PFSK-1 (cell line): ENCODE measurements around the gene DAGLA. TPM values are rescaled to one million over a fixed set of nuclear protein-coding genes. Genes with fewer than 3 reads are reported as not detected.

Experiments
- FOXP2 ChIP-seq: optimal IDR thresholded peaks from 2 replicates; pipeline ENCODE3; 2011; ENCODE audit warnings: borderline replicate concordance, control low read depth, inconsistent platforms; ENCODE audit not compliant: insufficient read depth; ENCODE audit errors: extremely low read length, extremely low read depth
- POLR2AphosphoS5 ChIP-seq: IDR thresholded peaks from 2 replicates; pipeline ENCODE4 v1.6.1; 2012; ENCODE audit warnings: low read depth, mild to moderate bottlenecking, control low read depth, low read length, moderate library complexity
- SIN3A ChIP-seq: IDR thresholded peaks from 2 replicates; pipeline ENCODE4 v1.6.1; 2012; ENCODE audit warnings: mild to moderate bottlenecking, low read length, moderate library complexity, borderline replicate concordance; ENCODE audit not compliant: insufficient read depth
- TAF1 ChIP-seq: IDR thresholded peaks from 2 replicates; pipeline ENCODE4 v1.6.1; 2012; ENCODE audit warnings: low read length, control low read depth, borderline replicate concordance; ENCODE audit not compliant: insufficient read depth
- polyA plus RNA-seq: library from polyadenylated mRNA; unstranded; fragments of >200 nt; gene quantifications from one replicate; pipeline ENCODE4 v1.2.1, GENCODE V29; 2012; ENCODE audit warnings: low read depth, missing spikeins; ENCODE audit not compliant: insufficient read length
- TF ChIP-seq, protein P1 (sequence below), 2 experiments: IDR thresholded peaks; 2 replicates each; pipeline versions ENCODE4 v1.6.1 to v1.8.0; 2011 to 2012; ENCODE audit warnings: low read depth in 2 of 2, low read length in 2 of 2, control low read depth in 1 of 2, inconsistent platforms in 1 of 2, mild to moderate bottlenecking in 1 of 2, moderate library complexity in 1 of 2; ENCODE audit not compliant: insufficient read depth in 1 of 2

DAGLA gene, protein sequence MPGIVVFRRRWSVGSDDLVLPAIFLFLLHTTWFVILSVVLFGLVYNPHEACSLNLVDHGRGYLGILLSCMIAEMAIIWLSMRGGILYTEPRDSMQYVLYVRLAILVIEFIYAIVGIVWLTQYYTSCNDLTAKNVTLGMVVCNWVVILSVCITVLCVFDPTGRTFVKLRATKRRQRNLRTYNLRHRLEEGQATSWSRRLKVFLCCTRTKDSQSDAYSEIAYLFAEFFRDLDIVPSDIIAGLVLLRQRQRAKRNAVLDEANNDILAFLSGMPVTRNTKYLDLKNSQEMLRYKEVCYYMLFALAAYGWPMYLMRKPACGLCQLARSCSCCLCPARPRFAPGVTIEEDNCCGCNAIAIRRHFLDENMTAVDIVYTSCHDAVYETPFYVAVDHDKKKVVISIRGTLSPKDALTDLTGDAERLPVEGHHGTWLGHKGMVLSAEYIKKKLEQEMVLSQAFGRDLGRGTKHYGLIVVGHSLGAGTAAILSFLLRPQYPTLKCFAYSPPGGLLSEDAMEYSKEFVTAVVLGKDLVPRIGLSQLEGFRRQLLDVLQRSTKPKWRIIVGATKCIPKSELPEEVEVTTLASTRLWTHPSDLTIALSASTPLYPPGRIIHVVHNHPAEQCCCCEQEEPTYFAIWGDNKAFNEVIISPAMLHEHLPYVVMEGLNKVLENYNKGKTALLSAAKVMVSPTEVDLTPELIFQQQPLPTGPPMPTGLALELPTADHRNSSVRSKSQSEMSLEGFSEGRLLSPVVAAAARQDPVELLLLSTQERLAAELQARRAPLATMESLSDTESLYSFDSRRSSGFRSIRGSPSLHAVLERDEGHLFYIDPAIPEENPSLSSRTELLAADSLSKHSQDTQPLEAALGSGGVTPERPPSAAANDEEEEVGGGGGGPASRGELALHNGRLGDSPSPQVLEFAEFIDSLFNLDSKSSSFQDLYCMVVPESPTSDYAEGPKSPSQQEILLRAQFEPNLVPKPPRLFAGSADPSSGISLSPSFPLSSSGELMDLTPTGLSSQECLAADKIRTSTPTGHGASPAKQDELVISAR
- 8.8 TPM for polyA plus RNA-seq

DNA sequence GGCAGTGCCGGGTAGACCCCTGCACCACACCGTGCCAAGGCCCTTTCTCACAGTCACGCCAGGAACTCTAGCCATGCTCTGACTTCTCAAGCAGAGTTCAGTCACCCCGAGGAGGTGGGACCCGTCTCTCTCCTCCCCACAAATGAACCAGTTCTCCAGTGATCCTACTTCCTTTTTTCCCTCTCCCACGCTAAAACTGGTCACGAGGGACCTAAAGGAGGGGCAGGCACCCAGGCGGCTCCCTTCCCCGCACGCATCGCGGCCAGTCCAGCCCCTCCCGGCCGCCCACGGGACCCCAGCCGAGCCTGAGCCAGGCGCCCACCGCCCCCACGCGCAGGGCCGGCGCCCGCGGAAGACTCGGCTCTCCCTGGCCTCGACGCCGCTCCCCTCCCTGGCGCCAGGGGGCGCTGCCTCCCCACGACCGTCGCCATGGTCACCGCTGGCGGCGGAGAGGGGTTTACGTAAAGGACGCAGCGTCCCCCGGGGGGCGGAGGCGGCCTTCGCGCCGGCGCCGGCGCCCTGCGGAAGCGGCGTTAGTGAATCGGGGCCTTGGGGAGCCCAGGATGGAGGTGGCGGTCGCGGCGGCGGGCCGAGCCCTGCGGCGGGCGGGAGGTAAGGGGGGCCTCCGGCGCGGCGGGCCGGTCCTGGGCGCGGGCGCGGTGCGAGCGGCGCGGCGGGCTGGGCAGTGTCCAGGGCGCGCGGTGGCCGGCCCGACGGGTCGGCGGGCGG is at the start of gene DAGLA:
DAGLA (plus strand) TSS at position 499 of the 729 bp plus-strand sequence. CDS start 39,765 bp downstream, outside the sequence.
- TF ChIP-seq POLR2AphosphoS5 (no peak), FOXP2 (peak; percentile 85), TAF1 (no peak), SIN3A (no peak)
- TF ChIP-seq, protein P1, sequence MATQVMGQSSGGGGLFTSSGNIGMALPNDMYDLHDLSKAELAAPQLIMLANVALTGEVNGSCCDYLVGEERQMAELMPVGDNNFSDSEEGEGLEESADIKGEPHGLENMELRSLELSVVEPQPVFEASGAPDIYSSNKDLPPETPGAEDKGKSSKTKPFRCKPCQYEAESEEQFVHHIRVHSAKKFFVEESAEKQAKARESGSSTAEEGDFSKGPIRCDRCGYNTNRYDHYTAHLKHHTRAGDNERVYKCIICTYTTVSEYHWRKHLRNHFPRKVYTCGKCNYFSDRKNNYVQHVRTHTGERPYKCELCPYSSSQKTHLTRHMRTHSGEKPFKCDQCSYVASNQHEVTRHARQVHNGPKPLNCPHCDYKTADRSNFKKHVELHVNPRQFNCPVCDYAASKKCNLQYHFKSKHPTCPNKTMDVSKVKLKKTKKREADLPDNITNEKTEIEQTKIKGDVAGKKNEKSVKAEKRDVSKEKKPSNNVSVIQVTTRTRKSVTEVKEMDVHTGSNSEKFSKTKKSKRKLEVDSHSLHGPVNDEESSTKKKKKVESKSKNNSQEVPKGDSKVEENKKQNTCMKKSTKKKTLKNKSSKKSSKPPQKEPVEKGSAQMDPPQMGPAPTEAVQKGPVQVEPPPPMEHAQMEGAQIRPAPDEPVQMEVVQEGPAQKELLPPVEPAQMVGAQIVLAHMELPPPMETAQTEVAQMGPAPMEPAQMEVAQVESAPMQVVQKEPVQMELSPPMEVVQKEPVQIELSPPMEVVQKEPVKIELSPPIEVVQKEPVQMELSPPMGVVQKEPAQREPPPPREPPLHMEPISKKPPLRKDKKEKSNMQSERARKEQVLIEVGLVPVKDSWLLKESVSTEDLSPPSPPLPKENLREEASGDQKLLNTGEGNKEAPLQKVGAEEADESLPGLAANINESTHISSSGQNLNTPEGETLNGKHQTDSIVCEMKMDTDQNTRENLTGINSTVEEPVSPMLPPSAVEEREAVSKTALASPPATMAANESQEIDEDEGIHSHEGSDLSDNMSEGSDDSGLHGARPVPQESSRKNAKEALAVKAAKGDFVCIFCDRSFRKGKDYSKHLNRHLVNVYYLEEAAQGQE (IDR thresholded peaks at IDR 0.05; ENCODE audit: insufficient read depth in 1 of 2, low read depth in 2 of 2, low read length in 2 of 2) = no peak

DNA sequence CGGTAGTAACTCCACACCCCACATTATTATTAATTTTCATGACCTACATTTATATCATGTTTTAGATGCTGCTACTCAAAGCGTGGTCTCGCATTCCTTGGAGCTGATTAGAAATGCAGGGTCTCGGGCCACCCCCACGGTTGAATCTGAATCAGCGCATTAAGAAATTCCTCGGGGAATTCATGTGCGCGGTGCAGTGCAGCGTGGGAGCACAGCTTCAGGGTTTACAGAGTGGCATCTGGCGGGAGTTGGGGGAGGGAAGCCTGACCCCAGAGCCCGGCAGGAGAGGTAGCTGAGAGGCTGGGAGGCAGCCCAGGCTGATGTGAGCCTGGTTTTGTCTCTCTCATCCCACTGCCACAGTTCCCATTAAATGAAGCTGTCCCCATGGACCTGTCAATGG is 48.1 kb upstream of the DAGLA start:
- TF ChIP-seq POLR2AphosphoS5 (no peak), FOXP2 (no peak), SIN3A (no peak), TAF1 (no peak)
- TF ChIP-seq, protein P1 (IDR thresholded peaks at IDR 0.05; ENCODE audit: insufficient read depth in 1 of 2, low read depth in 2 of 2, low read length in 2 of 2) = no peak

- TF ChIP-seq TAF1 = no peak
- no peak for TF ChIP-seq SIN3A
- no peak for TF ChIP-seq POLR2AphosphoS5
- TF ChIP-seq FOXP2 = no peak
- TF ChIP-seq, protein P1 (IDR thresholded peaks at IDR 0.05; ENCODE audit: insufficient read depth in 1 of 2, low read depth in 2 of 2, low read length in 2 of 2) = no peak
Measured at GRCh38 chr11:61635304-61635703, 44.9 kb upstream of the DAGLA start.

- no peak for TF ChIP-seq SIN3A
- TF ChIP-seq, protein P1 (IDR thresholded peaks at IDR 0.05; ENCODE audit: insufficient read depth in 1 of 2, low read depth in 2 of 2, low read length in 2 of 2) = no peak
- TF ChIP-seq TAF1 = no peak
- no peak for TF ChIP-seq POLR2AphosphoS5
- TF ChIP-seq FOXP2 = no peak
Measured at GRCh38 chr11:61635787-61636186, 44.4 kb upstream of the DAGLA start.
